ENCODE results near the gene FOXN4. TPM values are rescaled to one million over a fixed set of nuclear protein-coding genes. Genes with fewer than 3 reads are reported as not detected.

The FOXN4 gene
- total RNA-seq, 1 donor from 2014 or later: not detected

DNA sequence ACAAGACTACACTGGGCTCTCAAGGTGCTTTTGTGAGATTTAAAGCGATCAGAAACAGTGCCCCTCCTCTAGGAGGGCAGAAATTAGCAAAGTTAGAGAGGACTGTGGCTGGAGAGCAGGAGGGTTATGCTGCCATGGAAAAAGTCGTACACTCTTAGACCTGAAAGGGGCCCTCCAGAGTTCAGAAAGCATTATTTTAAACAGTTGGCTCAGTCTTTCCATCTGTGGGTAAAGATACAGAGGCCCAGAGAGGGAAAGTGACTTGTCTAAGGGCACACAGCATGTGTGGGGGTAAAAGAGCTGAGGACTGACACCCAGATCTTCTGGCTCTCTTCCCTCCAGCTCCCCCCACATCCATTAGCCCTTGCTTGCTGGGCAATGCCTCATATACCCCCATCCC, 47.1 kb downstream of the FOXN4 start:
- no peak for DNase-seq (ENCODE audit: low spot score)
- TF ChIP-seq, protein P1, sequence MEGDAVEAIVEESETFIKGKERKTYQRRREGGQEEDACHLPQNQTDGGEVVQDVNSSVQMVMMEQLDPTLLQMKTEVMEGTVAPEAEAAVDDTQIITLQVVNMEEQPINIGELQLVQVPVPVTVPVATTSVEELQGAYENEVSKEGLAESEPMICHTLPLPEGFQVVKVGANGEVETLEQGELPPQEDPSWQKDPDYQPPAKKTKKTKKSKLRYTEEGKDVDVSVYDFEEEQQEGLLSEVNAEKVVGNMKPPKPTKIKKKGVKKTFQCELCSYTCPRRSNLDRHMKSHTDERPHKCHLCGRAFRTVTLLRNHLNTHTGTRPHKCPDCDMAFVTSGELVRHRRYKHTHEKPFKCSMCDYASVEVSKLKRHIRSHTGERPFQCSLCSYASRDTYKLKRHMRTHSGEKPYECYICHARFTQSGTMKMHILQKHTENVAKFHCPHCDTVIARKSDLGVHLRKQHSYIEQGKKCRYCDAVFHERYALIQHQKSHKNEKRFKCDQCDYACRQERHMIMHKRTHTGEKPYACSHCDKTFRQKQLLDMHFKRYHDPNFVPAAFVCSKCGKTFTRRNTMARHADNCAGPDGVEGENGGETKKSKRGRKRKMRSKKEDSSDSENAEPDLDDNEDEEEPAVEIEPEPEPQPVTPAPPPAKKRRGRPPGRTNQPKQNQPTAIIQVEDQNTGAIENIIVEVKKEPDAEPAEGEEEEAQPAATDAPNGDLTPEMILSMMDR (IDR thresholded peaks at IDR 0.05): no peak
- H3K27me3 Mint-ChIP-seq (ENCODE audit: low read depth): no peaks in the 10 kb centered on the region
- H3K27ac Mint-ChIP-seq (ENCODE audit: unreplicated experiment): no peak overlapping the region
- peaks cover 3% of the 10 kb centered on the region for H3K4me1 Mint-ChIP-seq (ENCODE audit: low read depth)
- peaks cover 5% of the 10 kb centered on the region for H3K9me3 Mint-ChIP-seq (ENCODE audit: low read depth)
- peaks cover 3% of the 10 kb centered on the region for H3K36me3 Mint-ChIP-seq (ENCODE audit: low read depth)
- H3K4me3 Mint-ChIP-seq (ENCODE audit: unreplicated experiment): no peak overlapping the region

DNA sequence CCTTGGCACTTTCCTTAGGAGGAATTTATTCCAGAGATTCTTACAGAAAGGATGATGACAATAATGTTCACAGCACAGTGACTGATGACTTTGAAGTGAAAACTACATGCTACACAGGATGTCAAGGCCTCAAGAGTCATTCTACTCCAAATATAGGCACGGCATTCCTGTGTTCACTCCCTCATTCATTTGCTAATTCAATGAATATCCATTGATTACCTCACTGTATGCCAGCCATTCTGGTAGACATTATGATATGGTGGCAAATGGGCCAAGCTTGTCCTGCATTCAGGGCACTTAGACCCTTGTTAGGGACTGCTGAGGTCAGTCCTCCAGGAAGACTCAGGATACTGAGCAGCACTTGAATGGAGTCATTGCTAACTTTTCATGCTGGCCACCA, 48.0 kb downstream of the FOXN4 start:
- DNase-seq (ENCODE audit: low spot score): no peak
- TF ChIP-seq, protein P1 (IDR thresholded peaks at IDR 0.05): no peak
- Mint-ChIP-seq H3K4me3 (ENCODE audit: unreplicated experiment) (no peak overlapping the region), H3K27me3 (ENCODE audit: low read depth) (no peaks in the 10 kb centered on the region), H3K27ac (ENCODE audit: unreplicated experiment) (no peak overlapping the region), H3K4me1 (ENCODE audit: low read depth) (peaks cover 3% of the 10 kb centered on the region), H3K9me3 (ENCODE audit: low read depth) (peaks cover 5% of the 10 kb centered on the region), H3K36me3 (ENCODE audit: low read depth) (peaks cover 3% of the 10 kb centered on the region)

DNA sequence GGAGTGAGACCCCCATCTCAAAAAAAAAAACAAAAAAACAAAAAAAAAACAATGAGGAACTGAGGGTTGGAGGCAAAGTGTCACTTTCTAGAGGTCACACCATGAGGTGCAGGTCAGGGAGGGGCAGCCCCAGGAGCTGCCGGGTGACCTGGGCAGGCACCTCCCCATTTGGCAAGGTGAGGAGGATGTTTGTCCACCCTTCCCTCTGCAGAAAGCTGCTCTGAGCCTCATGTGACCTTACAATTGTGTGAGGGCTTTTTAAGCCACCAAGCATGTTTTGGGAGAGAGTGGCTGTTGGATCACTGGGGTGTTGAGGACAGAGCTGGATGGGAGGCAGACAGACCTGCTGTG, 49.6 kb downstream of the FOXN4 start:
- peaks cover 5% of the 10 kb centered on the region for H3K9me3 Mint-ChIP-seq (ENCODE audit: low read depth)
- TF ChIP-seq, protein P1 (IDR thresholded peaks at IDR 0.05): no peak
- DNase-seq (ENCODE audit: low spot score): no peak
- no peak overlapping the region for H3K27ac Mint-ChIP-seq (ENCODE audit: unreplicated experiment)
- H3K4me3 Mint-ChIP-seq (ENCODE audit: unreplicated experiment): no peak overlapping the region
- peaks cover 3% of the 10 kb centered on the region for H3K4me1 Mint-ChIP-seq (ENCODE audit: low read depth)
- H3K27me3 Mint-ChIP-seq (ENCODE audit: low read depth): no peaks in the 10 kb centered on the region
- peaks cover 5% of the 10 kb centered on the region for H3K36me3 Mint-ChIP-seq (ENCODE audit: low read depth)

GRCh38 chr12:109258607-109259544, 50.2 kb downstream of the FOXN4 start:
- Mint-ChIP-seq H3K4me1 (ENCODE audit: low read depth) (no peaks in the 10 kb centered on the region), H3K27me3 (ENCODE audit: low read depth) (no peaks in the 10 kb centered on the region), H3K9me3 (ENCODE audit: low read depth) (peaks cover 8% of the 10 kb centered on the region), H3K4me3 (ENCODE audit: unreplicated experiment) (no peak overlapping the region), H3K27ac (ENCODE audit: unreplicated experiment) (no peak overlapping the region), H3K36me3 (ENCODE audit: low read depth) (peaks cover 5% of the 10 kb centered on the region)
- TF ChIP-seq, protein P1 (IDR thresholded peaks at IDR 0.05): no peak
- no peak for DNase-seq (ENCODE audit: low spot score)

- H3K4me3 Mint-ChIP-seq (ENCODE audit: unreplicated experiment): no peak overlapping the region
- H3K27me3 Mint-ChIP-seq (ENCODE audit: low read depth): no peaks in the 10 kb centered on the region
- TF ChIP-seq, protein P1 (IDR thresholded peaks at IDR 0.05): no peak
- no peak for DNase-seq (ENCODE audit: low spot score)
- H3K27ac Mint-ChIP-seq (ENCODE audit: unreplicated experiment): no peak overlapping the region
- H3K4me1 Mint-ChIP-seq (ENCODE audit: low read depth): no peaks in the 10 kb centered on the region
- peaks cover 10% of the 10 kb centered on the region for H3K9me3 Mint-ChIP-seq (ENCODE audit: low read depth)
- H3K36me3 Mint-ChIP-seq (ENCODE audit: low read depth): peaks cover 8% of the 10 kb centered on the region
Measured at GRCh38 chr12:109258201-109258600, 50.9 kb downstream of the FOXN4 start.
